Measurements from ENCODE around the gene PARP1.
A peak's percentile ranks its signal among the peaks of the same experiment; 100 is the strongest.
"Not testable (repeated sequence)": the region's sequence is repeated elsewhere in the genome, so short reads cannot be mapped to it uniquely, and the experiment has no call there.

Gene PARP1

GRCh38 chr1:226440512-226440911 is 32.6 kb upstream of the PARP1 start:
- DNase-seq (ENCODE audit: low read depth) = no peak

GRCh38 chr1:226438007-226438406 is 30.1 kb upstream of the PARP1 start:
- DNase-seq (ENCODE audit: low read depth) = no peak
- peak; percentile 31 for TF ChIP-seq CTCF (conservative IDR thresholded peaks at IDR 0.05; ENCODE audit: low read depth, low read length)
- no peak overlapping the region for H3K4me3 ChIP-seq (ENCODE audit: low read length)

More at GRCh38 chr1:226440512-226440911, 32.6 kb upstream of the PARP1 start:
- no peak overlapping the region for H3K4me3 ChIP-seq (ENCODE audit: low read length)
- TF ChIP-seq CTCF (conservative IDR thresholded peaks at IDR 0.05; ENCODE audit: low read depth, low read length) = no peak

GRCh38 chr1:226436855-226437491 is 29.1 kb upstream of the PARP1 start:
- DNase-seq (ENCODE audit: low read depth) = no peak
- no peak for TF ChIP-seq CTCF (conservative IDR thresholded peaks at IDR 0.05; ENCODE audit: low read depth, low read length)
- no peak overlapping the region for H3K4me3 ChIP-seq (ENCODE audit: low read length)

GRCh38 chr1:226436472-226436854 is 28.6 kb upstream of the PARP1 start:
- TF ChIP-seq CTCF (conservative IDR thresholded peaks at IDR 0.05; ENCODE audit: low read depth, low read length) = no peak
- no peak overlapping the region for H3K4me3 ChIP-seq (ENCODE audit: low read length)
- DNase-seq (ENCODE audit: low read depth) = no peak

- no peak for TF ChIP-seq CTCF (conservative IDR thresholded peaks at IDR 0.05; ENCODE audit: low read depth, low read length)
- H3K4me3 ChIP-seq (ENCODE audit: low read length) = no peak overlapping the region
- DNase-seq (ENCODE audit: low read depth) = no peak
Measured at GRCh38 chr1:226433341-226433720, 25.4 kb upstream of the PARP1 start.

GRCh38 chr1:226432586-226433340 is 24.9 kb upstream of the PARP1 start:
- H3K4me3 ChIP-seq (ENCODE audit: low read length) = no peak overlapping the region
- TF ChIP-seq CTCF (conservative IDR thresholded peaks at IDR 0.05; ENCODE audit: low read depth, low read length) = no peak
- DNase-seq (ENCODE audit: low read depth) = no peak

GRCh38 chr1:226431898-226432297 is 24.0 kb upstream of the PARP1 start:
- not testable (repeated sequence) for H3K4me3 ChIP-seq (ENCODE audit: low read length); DNase-seq (ENCODE audit: low read depth)

All from retinal pigment epithelial cell (primary cell).